ENCODE data around the gene SNX20.

DNA sequence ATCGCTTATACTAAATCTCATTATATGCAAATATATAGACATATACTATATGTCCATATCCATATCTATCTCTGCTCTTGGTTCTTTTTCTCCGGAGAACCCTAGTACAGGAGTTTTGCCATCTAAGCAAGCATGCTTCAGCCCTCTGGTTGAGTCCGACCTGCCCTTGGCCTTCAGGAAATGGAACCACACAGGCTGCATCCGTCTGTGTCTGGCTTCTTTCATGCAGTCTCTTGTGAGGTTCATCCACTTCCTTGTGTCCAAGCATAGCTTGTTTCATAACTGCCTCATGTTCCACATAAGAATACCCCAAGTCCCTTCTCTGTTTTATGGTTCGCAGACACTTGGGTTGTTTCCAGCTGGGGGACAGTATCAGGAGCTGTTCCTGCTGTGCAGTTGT lies 16.8 kb downstream of the SNX20 start:
- TF ChIP-seq POLR2AphosphoS5 (IDR thresholded peaks at IDR 0.05; ENCODE audit: low read depth, low read length): no peak
- TF ChIP-seq, protein P1, sequence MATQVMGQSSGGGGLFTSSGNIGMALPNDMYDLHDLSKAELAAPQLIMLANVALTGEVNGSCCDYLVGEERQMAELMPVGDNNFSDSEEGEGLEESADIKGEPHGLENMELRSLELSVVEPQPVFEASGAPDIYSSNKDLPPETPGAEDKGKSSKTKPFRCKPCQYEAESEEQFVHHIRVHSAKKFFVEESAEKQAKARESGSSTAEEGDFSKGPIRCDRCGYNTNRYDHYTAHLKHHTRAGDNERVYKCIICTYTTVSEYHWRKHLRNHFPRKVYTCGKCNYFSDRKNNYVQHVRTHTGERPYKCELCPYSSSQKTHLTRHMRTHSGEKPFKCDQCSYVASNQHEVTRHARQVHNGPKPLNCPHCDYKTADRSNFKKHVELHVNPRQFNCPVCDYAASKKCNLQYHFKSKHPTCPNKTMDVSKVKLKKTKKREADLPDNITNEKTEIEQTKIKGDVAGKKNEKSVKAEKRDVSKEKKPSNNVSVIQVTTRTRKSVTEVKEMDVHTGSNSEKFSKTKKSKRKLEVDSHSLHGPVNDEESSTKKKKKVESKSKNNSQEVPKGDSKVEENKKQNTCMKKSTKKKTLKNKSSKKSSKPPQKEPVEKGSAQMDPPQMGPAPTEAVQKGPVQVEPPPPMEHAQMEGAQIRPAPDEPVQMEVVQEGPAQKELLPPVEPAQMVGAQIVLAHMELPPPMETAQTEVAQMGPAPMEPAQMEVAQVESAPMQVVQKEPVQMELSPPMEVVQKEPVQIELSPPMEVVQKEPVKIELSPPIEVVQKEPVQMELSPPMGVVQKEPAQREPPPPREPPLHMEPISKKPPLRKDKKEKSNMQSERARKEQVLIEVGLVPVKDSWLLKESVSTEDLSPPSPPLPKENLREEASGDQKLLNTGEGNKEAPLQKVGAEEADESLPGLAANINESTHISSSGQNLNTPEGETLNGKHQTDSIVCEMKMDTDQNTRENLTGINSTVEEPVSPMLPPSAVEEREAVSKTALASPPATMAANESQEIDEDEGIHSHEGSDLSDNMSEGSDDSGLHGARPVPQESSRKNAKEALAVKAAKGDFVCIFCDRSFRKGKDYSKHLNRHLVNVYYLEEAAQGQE (IDR thresholded peaks at IDR 0.05; ENCODE audit: insufficient read depth in 1 of 2, low read depth in 2 of 2, low read length in 2 of 2): no peak

Measured in PFSK-1 (cell line).